Measurements from ENCODE around the gene ANAPC7.

Gene ANAPC7

GRCh38 chr12:110371408-110372055 lies 32.0 kb downstream of the ANAPC7 start:
- Histone ChIP-seq H3K4me2 (ENCODE audit: low read depth, low read length, poor library complexity, severe bottlenecking) (no peak overlapping the region), H3K4me1 (ENCODE audit: insufficient read depth, low read length, poor library complexity, severe bottlenecking) (no peaks in the 10 kb centered on the region), H3K9me2 (replicated peaks; ENCODE audit: low read depth, low read length) (no peaks in the 10 kb centered on the region), H3K9me3 (ENCODE audit: insufficient read depth, low read depth, low read length) (no peaks in the 10 kb centered on the region), H3K79me2 (ENCODE audit: insufficient read depth, low read length) (no peaks in the 10 kb centered on the region), H3K27me3 (ENCODE audit: insufficient read depth, low read length, poor library complexity, severe bottlenecking) (no peaks in the 10 kb centered on the region), H3K9ac (ENCODE audit: low read depth, low read length, poor library complexity, severe bottlenecking) (no peak overlapping the region), H3F3A (ENCODE audit: low read depth) (no peaks in the 10 kb centered on the region), H3K36me3 (ENCODE audit: insufficient read depth, low read length) (peaks cover 61% of the 10 kb centered on the region; the same call in 1 of the 2 replicates), H2AFZ (ENCODE audit: low read length) (no peak overlapping the region), H3K4me3 (ENCODE audit: low read length, poor library complexity, severe bottlenecking) (no peak overlapping the region), H4K20me1 (ENCODE audit: insufficient read depth, low read length, poor library complexity, severe bottlenecking) (no peaks in the 10 kb centered on the region)
- TF ChIP-seq EZH2phosphoT487 (IDR thresholded peaks at IDR 0.05; ENCODE audit: borderline replicate concordance) (no peak), CTCF (conservative IDR thresholded peaks at IDR 0.05; ENCODE audit: low read length) (no peak)

- H3K4me2 ChIP-seq (ENCODE audit: low read depth, low read length, poor library complexity, severe bottlenecking) = no peak overlapping the region
- no peaks in the 10 kb centered on the region for H3K79me2 ChIP-seq (ENCODE audit: insufficient read depth, low read length)
- H3K27me3 ChIP-seq (ENCODE audit: insufficient read depth, low read length, poor library complexity, severe bottlenecking) = no peaks in the 10 kb centered on the region
- H3K36me3 ChIP-seq (ENCODE audit: insufficient read depth, low read length) = peaks cover 56% of the 10 kb centered on the region; the same call in 1 of the 2 replicates
- no peaks in the 10 kb centered on the region for H3F3A ChIP-seq (ENCODE audit: low read depth)
- H3K4me3 ChIP-seq (ENCODE audit: low read length, poor library complexity, severe bottlenecking) = no peak overlapping the region
- H3K9ac ChIP-seq (ENCODE audit: low read depth, low read length, poor library complexity, severe bottlenecking) = no peak overlapping the region
- H3K9me2 ChIP-seq (replicated peaks; ENCODE audit: low read depth, low read length) = no peaks in the 10 kb centered on the region
- H3K4me1 ChIP-seq (ENCODE audit: insufficient read depth, low read length, poor library complexity, severe bottlenecking) = no peaks in the 10 kb centered on the region
- TF ChIP-seq CTCF (conservative IDR thresholded peaks at IDR 0.05; ENCODE audit: low read length) (no peak), EZH2phosphoT487 (IDR thresholded peaks at IDR 0.05; ENCODE audit: borderline replicate concordance) (no peak)
- no peaks in the 10 kb centered on the region for H3K9me3 ChIP-seq (ENCODE audit: insufficient read depth, low read depth, low read length)
- no peak overlapping the region for H2AFZ ChIP-seq (ENCODE audit: low read length)
- H4K20me1 ChIP-seq (ENCODE audit: insufficient read depth, low read length, poor library complexity, severe bottlenecking) = no peaks in the 10 kb centered on the region
Observed at GRCh38 chr12:110370732-110371231, 32.7 kb downstream of the ANAPC7 start.

GRCh38 chr12:110369992-110370391 lies 33.5 kb downstream of the ANAPC7 start:
- Histone ChIP-seq H3K4me1 (ENCODE audit: insufficient read depth, low read length, poor library complexity, severe bottlenecking) (no peaks in the 10 kb centered on the region), H3F3A (ENCODE audit: low read depth) (no peaks in the 10 kb centered on the region), H2AFZ (ENCODE audit: low read length) (no peak overlapping the region), H3K9me3 (ENCODE audit: insufficient read depth, low read depth, low read length) (no peaks in the 10 kb centered on the region), H4K20me1 (ENCODE audit: insufficient read depth, low read length, poor library complexity, severe bottlenecking) (no peaks in the 10 kb centered on the region), H3K79me2 (ENCODE audit: insufficient read depth, low read length) (no peaks in the 10 kb centered on the region), H3K36me3 (ENCODE audit: insufficient read depth, low read length) (peaks cover 48% of the 10 kb centered on the region; the same call in 1 of the 2 replicates), H3K9me2 (replicated peaks; ENCODE audit: low read depth, low read length) (no peaks in the 10 kb centered on the region), H3K27me3 (ENCODE audit: insufficient read depth, low read length, poor library complexity, severe bottlenecking) (no peaks in the 10 kb centered on the region), H3K9ac (ENCODE audit: low read depth, low read length, poor library complexity, severe bottlenecking) (no peak overlapping the region), H3K4me3 (ENCODE audit: low read length, poor library complexity, severe bottlenecking) (no peak overlapping the region), H3K4me2 (ENCODE audit: low read depth, low read length, poor library complexity, severe bottlenecking) (no peak overlapping the region)
- TF ChIP-seq CTCF (conservative IDR thresholded peaks at IDR 0.05; ENCODE audit: low read length) (no peak), EZH2phosphoT487 (IDR thresholded peaks at IDR 0.05; ENCODE audit: borderline replicate concordance) (no peak)

All from Loucy (cell line).